NCI-H1417 treated with DMSO at 0.1 percent for 48 hours (cell line): ENCODE data around the gene DUSP3.

Experiments
- DNase-seq: peaks from one replicate; lab custom pipeline; 2025; lab: John Stamatoyannopoulos, UW

Gene DUSP3

GRCh38 chr17:43778337-43779144 is at the start of gene DUSP3:
TSS of gene DUSP3 (minus strand) at chr17:43778977. CDS start at chr17:43778924, 53 bp downstream.
- no peak for DNase-seq

- no peak for DNase-seq
These were observed 48.8 kb upstream of the DUSP3 start for GRCh38 chr17:43827596-43827995.

DNA sequence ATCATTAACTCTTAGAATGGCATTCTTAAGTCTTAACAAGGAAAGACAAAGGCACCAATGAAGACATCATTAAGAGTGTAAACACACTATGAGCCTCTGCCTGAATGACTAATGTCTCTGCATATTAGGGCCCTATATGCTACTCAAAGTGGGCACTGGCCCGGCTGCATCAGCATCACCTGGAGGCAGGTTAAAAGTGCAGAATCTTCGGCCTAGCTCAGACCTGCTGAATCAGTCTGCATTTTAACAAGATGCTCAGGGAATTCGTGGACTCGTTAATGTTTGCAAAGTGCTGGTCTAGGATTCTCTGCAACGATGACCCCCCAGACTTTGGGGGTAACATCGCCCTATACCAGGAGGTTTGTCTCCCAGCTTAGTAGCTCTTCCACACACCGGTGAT is 47.4 kb upstream of the DUSP3 start:
- DNase-seq = no peak

- no peak for DNase-seq
These were observed 46.8 kb upstream of the DUSP3 start for GRCh38 chr17:43825567-43825966.

DNA sequence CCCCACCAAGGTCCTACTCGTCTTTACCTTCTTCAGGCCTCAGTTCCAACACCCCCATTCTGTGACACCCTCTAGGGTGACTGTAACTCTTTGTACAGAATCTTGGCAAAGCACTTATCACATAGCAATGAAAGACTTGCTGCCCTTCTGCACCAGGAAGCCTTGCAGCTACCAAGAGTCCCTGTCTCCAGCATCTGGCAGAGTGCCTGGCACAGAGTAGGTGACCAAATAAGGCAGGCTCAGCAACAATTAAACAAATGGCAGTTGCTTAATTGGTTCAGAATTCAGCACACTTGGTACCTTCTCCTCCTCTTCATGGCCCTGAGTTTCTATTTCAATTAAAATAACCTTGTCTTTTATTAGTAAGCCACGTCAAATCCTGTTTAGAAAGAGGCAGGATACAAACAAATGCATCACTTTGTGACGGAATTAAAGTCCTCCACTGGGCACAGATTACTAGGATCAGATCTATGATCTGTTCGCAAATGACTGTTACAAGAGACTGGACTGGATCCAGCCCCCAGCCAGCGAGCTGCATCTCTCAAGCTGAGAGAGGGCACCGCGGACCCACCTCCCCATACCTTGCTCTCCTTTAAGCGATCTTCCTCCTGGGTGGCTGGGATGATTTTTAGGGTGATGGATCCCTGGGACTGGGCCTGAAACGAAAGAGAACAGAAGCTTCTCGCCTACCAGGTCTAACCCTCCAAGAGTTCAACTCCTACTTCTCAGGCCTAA is 44.7 kb upstream of the DUSP3 start:
- no peak for DNase-seq

GRCh38 chr17:43822570-43823190 is 43.9 kb upstream of the DUSP3 start:
- DNase-seq = no peak

GRCh38 chr17:43820759-43821158 is 42.0 kb upstream of the DUSP3 start:
- DNase-seq = no peak

GRCh38 chr17:43818966-43819365 is 40.2 kb upstream of the DUSP3 start:
- DNase-seq = no peak

- DNase-seq = no peak
These were observed 39.0 kb upstream of the DUSP3 start for GRCh38 chr17:43817826-43818225.

- no peak for DNase-seq
These were observed 37.9 kb upstream of the DUSP3 start for GRCh38 chr17:43816336-43817320.

DNA sequence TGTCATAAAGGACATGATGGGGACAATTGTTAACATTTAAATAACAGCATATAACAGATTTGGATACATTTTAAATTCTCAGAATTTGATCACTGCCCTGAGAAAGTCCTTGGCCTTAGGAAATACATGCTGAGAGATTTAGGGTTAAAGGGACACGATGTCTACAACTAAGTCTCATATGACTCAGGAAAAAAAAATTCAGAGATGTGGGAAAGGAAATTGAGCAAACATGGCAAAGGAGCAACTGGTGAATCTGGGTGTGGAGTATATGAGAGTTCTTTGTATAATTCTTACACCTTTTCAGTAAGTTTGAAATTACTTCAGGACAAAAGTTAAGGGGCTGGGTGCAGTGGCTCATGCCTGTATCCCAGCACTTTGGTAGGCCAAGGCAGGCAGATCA is 35.9 kb upstream of the DUSP3 start:
- DNase-seq = no peak

DNA sequence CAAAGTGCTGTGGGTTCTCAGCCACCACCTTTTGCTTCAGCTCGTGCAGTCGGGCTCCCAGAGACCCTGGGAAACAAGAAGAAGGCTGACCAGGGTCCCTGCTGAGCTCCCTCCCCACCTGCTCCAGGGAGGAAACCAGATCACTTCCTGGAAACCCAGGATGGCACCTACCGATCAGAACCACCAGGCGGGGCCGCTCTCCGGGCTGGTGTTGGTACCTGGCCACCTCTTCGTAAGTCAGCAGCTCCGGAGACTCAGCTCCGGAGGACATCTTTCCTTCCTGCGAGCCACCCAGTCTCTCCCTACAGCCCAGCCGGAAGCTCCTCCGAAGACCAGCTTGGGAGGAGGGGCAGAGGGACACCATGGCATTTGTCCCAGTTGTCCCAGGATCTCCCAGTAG is 35.2 kb upstream of the DUSP3 start:
- no peak for DNase-seq

DNA sequence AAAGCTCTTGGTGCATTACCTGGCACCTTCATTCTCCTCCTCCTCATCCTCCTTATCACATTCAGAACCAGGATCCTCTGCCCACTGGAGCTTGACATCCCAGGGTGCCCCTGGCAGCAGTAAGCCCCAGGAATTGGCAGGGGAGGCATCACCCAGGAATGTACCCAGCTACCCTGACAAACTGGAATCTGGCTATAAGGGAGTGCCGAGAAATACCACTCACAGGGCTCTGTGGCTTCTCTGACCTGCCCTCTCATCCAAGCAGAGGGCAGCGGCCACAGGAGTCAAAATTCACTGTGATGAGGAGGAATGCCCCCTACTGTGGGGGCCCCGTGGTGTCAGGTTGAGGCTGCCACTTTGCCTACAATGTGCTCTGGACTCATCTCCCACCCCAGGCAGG is 34.6 kb upstream of the DUSP3 start:
- no peak for DNase-seq

GRCh38 chr17:43812396-43813265 is 33.9 kb upstream of the DUSP3 start:
- DNase-seq = no peak

- no peak for DNase-seq
These were observed 32.0 kb upstream of the DUSP3 start for GRCh38 chr17:43810823-43811222.

DNA sequence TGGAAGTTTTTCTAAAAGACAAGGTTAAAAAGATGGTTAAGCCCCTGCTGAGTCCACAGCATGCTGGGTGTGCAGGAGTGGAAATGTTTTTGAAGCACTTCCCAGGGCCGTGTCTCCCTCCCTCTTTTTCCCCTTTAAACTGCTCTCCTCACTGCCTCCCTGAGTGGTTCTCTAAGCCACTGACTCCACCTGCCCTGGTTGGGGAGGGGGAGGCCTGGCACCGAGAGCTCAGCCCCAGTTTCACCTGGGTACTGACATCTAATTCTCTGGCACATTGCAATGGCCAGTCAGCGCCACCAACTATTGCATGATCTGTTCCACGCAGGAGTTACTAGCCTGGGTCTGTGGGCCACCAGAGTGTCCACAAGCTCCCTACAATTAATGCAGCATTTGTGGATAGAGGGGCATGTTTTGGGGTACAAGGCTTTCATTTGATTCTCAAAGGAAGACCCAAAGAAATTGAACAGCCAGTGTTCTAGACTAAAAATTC is 31.5 kb upstream of the DUSP3 start:
- DNase-seq = no peak

DNA sequence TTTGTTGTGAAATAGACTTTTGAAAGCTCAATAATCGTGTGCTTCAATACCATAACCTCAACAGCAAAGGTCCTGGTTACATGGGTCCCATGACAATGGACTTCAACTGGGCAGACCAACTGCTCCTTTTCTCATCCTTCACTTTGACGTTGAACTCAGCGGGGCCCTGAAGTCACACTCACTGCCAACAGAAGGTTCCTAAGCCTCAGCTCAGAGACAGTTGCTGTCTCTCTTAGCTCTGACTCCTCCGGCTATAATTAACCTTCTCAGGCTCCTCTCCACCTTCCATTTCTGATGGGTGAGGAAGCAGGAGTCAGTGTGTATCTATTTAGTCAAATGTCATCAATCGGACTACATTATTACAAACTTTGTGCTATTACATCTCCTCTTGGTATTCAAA is 30.3 kb upstream of the DUSP3 start:
- no peak for DNase-seq

- no peak for DNase-seq
These were observed 29.3 kb upstream of the DUSP3 start for GRCh38 chr17:43808076-43808475.

DNA sequence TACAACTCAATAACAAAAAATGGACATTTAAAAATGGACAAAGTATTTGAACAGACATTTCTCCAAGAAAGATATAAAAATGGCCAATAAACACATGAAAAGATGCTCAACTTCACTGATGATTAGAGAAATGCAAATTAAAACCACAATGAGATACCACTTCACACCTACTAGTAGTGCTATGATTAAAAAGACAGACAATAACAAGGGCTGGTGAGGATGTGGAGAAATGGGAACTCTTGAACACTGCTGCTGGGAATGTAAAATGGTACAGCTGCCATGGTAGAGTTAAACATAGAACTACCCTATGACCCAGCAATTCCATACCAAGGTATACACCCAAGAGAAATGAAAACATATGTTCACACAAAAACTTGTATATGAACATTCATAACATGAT is 26.3 kb upstream of the DUSP3 start:
- no peak for DNase-seq

DNA sequence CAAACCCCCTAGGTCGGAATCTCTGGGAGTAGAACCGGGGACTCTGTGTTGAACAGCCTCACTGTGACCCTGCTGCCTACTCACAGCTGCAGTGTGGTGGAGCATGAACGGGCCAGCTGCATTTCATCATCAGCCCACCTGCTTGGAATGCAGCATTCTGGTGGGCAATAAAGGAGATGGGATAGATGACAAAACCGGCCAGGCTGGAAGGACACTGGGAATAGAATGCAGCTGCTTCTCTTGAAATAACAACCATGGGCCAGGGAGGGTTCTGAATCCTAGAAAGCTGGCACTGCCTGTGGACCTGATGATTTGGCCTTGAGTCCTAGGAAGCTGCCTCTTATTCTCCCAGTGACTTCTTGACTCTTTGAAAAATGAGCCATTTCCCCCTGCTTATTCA is 25.0 kb upstream of the DUSP3 start:
- DNase-seq = no peak

- DNase-seq = no peak
These were observed 23.1 kb upstream of the DUSP3 start for GRCh38 chr17:43801844-43802243.
